Daoy (cell line): ENCODE results near the gene PYGO2. TPM values are rescaled to one million over a fixed set of nuclear protein-coding genes. Genes with fewer than 3 reads are reported as not detected.
"Not testable (repeated sequence)": the region's sequence is repeated elsewhere in the genome, so short reads cannot be mapped to it uniquely, and the experiment has no call there.

Experiments
- DNase-seq: peaks from one replicate; pipeline ENCODE4 v3.0.0-alpha.2; 2015; ENCODE audit warnings: low read depth
- total RNA-seq: library from RNA; depleted of rRNA; stranded (reverse); fragments of >200 nt; shearing (Covaris generic); gene quantifications from 2 replicates; pipeline ENCODE4 v1.2.3, GENCODE V29; 2014

PYGO2 gene
- total RNA-seq, 1 experiment from 2014 or later = 24.3 TPM

DNA sequence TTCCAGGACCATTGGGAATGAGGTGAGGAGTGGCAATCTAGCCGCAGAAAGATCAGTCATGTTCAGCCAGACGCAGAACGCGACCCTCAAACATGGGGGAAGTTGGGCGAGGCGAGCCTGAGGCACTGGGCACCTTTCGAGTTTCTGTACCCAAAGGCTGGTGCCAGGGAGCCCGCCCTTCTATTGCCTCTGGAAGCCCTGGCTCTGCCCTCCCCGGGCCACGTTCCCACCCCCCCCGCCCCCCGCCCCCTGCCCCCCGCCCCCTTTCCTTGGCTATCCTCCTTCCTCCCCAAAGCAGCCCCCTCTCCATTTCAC lies 38.8 kb upstream of the PYGO2 start:
- no peak for DNase-seq

DNA sequence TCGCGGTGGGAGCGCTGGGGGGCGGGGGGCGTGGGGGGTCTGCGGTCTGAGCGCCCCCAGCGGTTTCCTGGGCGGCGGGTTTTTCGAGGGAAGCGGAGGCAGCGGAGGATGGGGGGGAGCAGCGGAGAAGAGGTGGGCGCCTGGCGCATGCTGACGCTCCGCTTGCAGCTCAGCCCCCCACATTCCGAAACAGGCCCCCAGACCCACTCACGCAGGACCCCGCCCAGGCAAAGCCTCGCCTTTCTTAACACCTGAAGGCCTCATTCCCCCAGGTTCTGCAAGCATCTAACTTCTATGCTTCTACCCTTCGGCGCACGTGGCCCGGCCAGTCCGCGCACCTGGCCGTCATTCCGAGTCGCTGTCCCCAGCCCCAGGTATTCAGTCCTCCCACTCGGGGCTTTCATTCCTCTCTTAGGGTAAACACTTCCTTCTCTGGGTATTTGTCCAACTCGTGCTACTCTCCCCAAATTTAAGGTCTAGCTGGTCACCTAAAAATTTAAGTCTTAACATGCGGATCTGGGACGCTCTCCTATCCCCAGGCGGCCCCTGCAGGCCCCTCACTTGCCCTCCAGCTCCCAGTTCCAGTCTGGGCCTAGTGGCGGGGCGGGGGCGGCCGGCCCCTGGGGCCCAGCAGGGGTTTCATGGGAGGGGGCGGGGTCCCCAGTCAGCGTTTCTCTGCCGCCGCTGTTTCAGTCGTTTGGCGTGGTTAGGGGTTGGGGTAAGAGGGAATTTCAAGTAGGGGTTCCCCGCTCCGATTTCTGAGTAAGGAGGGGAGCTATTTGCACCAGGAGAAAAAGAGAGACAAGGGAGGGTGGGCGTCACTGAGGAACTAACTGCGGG lies 38.2 kb upstream of the PYGO2 start:
- no peak for DNase-seq

DNA sequence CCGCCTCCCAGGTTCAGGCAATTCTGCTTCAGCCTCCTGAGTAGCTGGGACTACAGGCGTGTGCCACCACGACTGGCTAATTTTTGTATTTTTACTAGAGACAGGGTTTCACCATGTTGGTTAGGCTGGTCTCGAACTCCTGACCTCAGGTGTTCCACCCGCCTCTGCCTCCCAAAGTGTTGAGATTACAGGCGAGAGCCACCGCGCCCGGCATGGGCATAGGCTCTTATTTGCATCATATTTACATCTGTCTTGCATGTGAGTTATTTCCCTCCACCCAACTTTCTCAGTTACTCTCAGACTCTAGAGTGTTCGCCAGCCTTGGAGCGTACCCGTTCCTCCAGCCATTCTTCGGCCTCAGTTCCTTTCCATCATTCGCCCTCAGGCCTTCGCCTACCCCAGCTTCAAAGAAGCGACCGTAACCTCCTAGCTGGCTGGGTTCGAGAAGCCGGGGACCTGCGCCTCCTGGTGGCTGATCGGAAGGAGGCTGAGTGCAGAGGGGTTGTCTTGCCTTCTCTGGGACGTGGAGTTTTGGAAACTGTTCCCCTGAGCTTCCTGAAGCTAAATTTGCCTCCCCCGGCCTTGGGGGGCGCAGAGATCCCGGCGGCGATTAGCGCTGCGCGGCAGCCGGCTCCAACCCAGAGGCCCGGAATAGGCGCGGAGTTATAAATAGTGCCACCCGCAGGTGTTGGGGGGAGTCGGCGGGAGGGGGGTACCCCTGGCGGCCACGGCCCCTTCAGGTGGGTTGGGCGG lies 37.4 kb upstream of the PYGO2 start:
- DNase-seq = peak; percentile 80

DNA sequence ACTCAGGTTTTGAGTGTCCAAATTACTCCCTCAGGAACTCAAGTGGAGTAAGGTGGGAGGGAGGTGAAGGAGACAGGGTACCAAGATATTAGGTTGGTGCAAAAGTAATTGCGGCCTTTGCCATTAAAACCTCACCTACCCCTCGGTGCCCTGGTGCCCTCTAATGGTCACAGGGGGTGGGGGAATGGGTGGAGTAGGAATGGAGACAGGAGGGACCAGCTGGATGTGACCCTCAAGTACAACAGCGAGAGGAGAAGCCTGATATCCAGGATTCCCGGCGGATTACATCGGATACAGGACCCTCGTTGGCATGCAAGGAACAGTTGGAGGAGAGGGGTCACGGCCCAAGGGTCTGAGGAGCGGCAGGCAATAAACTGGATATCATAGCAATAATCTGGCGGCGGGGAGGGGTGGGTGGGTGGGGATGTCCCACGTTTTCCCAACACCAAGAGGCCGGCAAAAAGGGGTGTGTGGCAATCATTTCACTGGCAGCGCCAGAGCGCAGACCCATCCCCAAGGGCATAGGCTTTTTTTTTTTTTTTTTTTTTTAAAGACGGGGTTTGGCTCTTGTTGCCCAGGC lies 36.7 kb upstream of the PYGO2 start:
- DNase-seq = no peak

DNA sequence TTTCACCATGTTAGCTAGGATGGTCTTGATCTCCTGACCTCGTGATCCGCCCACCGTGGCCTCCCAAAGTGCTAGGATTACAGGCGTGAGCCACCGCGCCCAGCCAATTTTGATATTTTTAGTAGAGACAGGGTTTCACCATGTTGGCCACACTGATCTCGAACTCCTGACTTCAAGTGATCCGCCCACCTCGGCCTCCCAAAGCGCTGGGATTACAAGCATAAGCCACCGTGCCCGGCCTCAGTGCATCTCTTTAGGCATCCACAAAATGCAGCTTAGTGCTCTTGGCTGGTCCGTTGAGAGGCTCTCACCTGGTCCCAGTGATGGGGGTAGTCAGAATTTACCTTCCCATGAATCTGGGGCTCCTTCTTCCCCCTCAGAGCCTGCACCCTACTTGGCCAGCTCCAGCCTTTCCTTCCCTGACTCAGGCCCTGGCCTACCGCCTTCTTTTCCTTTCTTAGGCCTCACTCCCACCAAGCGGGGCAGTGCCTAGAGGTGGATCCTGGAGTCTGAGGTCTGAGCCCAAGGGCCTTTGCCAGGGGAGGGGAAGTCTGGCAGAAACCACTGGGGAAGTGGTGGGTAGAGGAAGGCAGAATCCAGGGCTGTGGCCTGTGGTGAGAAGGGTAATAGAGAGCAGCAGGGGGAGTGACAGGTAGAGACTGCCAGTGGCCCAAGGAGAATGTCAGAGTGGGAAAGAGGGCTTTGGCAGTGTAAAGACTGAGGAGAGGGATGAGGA lies 35.6 kb upstream of the PYGO2 start:
- no peak for DNase-seq

DNA sequence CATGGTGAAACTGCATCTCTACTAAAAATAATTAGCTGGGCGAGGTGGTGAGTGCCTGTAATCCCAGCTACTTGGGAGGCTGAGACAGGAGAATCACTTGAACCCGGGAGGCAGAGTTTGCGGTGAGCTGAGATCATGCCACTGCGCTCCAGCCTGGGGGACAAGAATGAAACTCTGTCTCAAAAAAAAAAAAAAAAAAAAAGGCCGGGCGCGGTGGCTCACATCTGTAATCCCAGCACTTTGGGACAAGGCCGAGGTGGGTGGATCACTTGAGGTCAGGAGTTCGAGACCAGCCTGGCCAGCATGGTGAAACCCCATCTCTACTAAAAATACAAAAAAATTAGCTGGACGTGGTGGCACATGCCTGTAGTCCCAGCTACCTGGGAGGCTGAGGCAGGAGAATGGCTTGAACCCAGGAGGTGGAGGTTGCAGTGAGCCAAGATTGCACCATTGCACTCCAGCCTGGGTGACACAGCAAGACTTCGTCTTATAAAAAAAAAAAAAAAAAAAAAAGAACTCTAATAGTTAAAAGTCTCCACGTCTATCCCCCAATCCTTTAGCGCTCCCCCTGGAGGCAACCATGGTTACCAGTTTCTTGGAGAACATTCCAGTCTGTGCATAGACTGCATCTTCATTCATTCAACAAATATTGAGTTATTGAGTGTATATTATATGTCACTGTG lies 33.9 kb upstream of the PYGO2 start:
- peak; percentile 65 for DNase-seq

DNA sequence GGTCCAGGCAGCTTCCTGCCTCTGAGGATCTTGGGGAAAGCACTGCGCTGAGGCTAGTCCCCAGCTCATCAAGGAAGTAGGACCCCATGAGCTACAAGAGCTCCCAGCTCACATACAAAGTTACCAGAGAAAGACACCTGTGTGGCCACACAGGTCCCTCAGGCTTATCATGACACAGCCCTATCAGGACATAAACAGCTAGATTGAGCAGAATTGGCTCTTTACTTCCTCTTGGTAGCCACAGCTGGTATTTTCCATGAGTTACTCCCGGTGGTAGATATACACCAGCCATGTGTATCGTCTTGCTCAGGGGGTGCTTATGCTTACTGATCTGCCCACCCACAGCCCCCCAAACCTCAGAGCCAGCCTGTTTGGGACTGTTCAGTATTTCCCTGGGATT lies 33.0 kb upstream of the PYGO2 start:
- no peak for DNase-seq

DNA sequence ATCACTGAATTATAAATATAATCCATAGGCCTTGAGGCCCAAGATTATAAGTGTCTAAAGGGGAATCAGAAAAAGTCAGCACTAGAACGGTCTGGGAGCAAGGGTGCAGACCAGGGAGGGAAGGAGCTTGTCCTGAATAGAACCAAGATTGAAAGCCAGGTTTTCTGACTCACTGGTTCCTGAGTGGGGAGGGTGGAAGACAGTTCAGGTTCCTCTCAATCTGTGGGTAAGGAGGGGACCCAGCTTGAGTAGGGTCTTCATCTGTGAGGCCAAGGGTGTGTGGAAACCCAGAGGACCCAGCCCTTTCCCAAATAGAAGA lies 32.6 kb upstream of the PYGO2 start:
- no peak for DNase-seq

DNA sequence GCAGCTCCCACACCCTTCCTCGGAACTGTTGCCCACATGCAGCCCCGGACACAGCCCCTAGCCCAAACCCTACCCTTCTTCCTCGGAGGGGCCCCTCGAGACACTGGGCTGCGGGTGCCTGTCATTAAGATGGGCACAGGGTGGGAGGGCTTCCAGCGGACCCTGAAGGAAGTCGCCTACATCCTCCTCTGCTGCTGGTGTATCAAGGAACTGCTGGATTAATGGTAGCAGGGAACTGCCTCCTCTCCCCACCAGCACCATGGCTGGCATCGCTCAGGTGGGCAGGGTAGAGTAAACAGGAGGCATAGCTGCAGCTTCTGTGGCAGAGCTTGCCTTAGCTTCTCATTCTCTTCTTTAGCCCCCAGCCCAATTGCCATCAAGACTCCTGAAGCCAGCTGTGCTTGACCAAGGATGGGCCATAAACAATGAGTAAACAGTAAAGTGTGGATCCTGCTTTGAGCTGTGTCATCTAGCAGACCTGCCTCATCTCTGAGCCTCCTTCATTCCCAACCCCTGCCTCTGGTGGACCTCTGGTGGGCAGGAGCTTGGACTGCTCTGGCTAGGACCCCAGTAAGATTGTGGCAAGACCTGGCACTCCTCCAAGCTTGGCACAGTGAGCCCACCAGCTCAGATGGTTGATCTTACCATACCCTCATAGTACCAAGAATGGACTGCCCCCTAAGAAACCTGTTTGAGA lies 32.1 kb upstream of the PYGO2 start, which contains the start of gene LENEP:
Gene LENEP, plus strand, starts transcription at position 15 of the 697 bp plus-strand sequence. Its CDS starts 22 bp downstream, at position 37.
- DNase-seq = no peak

DNA sequence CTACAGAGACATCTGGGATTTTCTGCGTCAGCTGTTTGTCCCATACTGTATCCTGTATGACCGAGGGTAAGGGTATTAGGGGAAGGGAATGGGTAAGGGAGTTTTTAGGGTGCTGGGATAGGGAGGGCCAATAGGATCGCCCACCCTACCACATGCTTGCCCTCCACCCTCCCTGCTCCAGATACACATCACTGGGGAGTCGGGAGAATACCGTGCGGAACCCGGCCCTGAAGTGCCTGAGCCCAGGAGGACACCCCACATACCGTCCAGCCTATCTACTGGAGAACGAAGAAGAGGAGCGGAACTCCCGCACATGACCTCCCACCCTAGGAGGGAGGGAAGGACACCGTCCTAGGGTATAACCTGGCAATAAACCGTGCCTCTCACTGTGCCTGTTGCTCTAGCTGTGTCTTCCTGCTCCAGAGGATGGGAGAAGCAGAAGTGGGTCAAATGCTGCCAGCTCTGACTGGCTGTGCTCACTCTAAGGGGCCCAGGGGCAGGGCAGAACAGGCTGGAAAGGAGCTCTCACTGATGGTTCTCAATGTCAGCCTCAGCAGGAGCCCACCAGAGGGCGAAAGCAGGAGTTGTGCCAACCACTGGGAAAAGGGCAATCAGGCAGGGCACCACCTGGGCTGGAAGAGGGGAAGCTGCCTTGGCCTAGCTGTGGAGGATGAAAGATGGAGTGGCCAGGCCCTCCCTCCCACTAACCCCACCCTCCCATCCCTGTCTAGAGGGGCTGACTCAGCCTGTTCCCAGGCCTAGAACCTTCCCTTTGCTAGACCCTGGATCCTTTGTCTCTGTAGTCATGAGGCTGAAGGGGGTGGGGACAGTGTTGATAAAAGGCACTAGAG lies 31.4 kb upstream of the PYGO2 start:
- peak; percentile 62 for DNase-seq

DNA sequence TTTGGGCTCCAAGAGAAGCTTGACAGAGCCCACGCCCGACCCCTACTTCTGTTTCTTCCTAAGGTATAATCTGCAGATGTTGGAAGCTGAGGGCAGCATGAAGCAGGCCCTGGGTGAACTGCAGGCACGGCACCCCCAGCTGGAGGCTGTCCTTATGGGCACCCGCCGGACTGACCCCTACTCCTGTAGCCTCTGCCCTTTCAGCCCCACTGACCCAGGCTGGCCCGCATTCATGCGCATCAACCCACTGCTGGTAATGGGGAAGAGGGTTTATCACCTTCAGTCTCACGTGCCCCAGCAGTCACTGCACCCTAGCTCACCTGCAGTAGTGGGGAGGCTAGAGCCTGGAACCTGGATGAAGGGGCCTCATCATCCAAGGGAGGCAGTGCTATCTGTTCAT lies 28.7 kb upstream of the PYGO2 start:
- no peak for DNase-seq

DNA sequence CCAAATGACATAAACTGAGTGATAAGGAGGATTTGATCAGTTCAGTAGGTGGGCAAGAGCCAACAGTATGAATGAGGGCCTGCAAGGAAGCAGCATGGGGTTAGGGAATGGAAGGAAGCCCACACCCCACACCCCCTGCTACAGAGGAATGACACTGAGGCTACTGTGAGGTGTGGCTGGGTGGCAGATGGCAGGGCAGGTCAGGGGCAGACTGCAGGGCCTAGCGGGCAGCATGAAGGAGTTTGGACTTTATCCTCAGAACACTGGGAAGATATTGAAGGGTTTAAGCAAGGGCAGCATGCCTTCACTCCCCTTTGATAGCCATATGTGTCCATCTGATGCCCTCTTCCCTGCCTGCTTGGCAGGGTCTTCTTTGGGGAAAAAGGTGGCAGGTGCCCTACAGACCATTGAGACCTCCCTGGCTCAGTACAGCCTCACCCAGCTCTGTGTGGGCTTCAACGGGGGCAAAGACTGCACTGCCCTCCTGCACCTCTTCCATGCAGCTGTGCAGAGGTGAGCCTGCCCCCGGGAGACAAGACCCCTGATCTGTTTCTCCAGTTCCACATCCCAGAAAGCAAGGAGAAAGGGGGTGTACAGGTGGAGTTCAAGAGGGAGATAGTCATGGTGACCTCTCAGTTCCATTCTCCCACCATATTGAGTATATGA lies 27.7 kb upstream of the PYGO2 start:
- DNase-seq = no peak

DNA sequence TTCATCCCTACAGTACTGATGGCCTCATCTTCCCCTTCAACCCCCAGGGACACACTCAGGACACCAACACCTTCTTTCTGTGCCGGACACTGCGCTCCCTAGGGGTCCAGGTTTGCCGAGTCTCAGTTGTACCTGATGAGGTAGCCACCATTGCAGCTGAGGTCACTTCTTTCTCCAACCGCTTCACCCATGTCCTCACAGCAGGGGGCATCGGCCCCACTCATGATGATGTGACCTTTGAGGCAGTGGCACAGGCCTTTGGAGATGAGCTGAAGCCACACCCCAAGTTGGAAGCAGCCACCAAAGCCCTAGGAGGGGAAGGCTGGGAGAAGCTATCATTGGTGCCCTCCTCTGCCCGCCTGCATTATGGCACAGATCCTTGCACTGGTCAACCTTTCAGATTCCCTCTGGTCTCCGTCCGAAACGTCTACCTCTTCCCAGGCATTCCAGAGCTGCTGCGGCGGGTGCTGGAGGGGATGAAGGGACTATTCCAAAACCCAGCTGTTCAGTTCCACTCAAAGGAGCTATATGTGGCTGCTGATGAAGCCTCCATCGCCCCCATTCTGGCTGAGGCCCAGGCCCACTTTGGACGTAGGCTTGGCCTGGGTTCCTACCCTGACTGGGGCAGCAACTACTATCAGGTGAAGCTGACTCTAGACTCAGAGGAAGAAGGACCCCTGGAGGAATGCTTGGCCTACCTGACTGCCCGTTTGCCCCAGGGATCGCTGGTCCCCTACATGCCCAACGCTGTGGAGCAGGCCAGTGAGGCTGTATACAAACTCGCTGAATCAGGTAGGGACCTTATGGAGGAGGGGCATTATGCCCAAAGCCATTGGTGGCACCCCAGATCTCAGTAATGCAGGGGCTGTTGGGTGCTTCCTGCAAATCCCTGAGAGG lies 26.7 kb upstream of the PYGO2 start:
- no peak for DNase-seq

DNA sequence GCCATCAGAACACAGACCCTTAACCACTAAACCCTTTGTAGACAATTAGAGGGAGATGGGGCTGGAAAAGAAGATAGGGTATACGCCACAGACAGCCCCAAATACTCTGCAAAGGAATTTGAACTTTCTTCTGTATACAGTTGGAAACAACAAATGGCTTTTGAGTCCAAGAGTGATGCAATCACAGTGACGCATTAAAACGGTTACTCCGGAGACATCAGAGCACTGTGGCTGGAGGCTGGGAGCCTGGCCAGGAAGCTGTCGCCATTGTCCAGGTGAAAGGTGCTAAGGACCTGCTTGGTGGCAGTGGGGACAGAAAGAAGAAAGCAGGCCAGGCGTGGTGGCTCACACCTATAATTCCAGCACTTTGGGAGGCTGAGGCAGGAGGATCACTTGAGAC lies 25.7 kb upstream of the PYGO2 start:
- DNase-seq = no peak

DNA sequence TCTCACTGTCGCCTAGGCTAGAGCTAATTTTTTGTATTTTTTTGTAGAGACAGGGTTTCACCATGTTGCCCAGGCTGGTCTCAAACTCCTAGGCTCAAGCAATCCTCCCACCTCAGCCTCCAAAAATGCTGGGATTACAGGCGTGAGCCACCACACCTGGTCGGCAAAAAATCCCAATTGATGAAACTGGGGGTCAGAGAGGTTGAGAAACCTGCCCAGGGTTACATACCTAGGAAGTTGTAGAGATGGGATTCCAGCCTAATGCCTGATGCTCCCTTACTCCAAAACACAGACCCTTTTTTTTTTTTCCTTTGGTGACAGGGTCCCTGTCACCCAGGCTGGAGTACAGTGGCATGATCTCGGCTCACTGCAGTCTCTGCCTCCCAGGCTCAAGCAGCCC lies 25.2 kb upstream of the PYGO2 start:
- DNase-seq = not testable (repeated sequence)

DNA sequence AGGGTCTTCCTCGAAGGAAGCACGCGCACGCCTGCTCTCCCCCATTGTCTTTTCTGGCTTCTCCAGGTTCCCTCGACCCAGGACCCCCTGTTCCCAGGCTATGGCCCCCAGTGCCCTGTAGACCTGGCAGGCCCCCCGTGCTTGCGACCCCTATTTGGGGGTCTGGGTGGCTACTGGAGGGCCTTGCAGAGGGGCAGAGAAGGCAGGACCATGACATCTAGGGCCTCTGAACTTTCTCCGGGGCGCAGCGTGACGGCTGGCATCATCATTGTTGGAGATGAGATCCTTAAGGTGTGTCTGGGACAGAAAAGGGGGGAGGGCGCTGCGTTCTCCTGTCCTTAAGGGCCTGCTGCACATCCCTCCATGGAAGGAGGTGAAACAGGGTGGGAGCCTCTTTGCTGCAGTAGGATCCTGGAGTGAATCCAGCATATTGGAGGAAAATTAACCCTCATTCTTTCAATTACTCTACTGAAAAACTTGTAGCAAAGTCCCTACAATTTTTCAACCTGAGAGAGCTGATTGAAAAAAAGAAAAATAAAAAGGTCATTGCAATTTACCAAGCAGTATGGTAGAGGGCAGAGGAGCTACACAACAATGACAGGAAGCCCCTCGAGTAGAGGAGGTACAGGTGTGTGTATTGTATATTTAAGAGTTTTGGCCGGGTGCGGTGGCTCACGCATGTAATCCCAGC lies 22.3 kb upstream of the PYGO2 start:
- DNase-seq = no peak

DNA sequence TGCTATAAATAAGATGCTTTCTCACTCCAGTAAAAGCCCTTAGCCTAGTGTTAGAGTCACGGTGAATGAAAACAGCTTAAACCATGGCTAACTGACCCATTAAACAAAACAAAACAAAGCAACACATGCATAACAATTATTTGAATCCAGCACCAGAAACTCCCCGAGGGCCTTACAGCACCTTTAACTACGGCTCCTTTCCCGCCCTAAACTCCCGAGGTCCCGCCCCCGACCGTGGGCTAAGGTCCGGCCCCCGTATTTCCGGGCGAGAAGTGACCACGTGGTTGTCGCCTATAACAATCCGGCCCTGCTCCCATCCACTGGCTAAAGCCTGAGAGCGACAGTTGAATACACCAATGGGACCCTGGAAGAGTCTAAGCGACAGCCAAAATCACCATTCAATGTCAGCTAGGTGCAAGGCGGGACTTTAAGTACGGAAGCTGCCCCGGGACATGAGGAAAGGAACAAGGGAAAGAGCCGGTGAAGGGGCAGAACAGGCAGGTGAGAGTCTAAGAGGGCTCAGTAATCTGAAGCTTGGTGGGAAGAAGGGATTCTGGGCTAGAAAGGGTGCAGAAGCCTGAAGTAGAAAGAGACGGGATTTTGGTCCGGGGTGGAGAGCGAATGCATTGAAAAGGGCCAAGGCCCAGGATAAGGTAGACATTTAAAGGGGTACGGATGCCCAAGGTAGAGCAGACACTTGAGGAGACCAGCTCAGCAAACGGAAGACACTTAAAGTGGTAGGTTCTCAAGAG lies 21.5 kb upstream of the PYGO2 start, which contains the start of gene FLAD1:
Gene FLAD1, plus strand, starts transcription at position 448 of the 752 bp plus-strand sequence. CDS start 351 bp downstream, outside the sequence.
- peak; percentile 99 for DNase-seq
